GM12865 (cell line): ENCODE measurements around the gene LMOD1.
A peak's percentile ranks its signal among the peaks of the same experiment; 100 is the strongest.

Source experiments
- DNase-seq: peaks from one replicate; pipeline ENCODE4 v3.0.0; 2010; ENCODE audit warnings: low read depth
- H3K4me3 ChIP-seq: 2 replicates; pipeline ENCODE4 v1.5.1; 2011; ENCODE audit warnings: mild to moderate bottlenecking, low read depth, low read length, control low read depth
- TF ChIP-seq, protein P1 (sequence below): IDR thresholded peaks from 2 replicates; pipeline ENCODE4 v1.5.1; 2011; ENCODE audit warnings: low read length, control low read depth, low read depth, inconsistent platforms; ENCODE audit not compliant: insufficient read depth; ENCODE audit errors: missing control alignments

LMOD1 gene

DNA sequence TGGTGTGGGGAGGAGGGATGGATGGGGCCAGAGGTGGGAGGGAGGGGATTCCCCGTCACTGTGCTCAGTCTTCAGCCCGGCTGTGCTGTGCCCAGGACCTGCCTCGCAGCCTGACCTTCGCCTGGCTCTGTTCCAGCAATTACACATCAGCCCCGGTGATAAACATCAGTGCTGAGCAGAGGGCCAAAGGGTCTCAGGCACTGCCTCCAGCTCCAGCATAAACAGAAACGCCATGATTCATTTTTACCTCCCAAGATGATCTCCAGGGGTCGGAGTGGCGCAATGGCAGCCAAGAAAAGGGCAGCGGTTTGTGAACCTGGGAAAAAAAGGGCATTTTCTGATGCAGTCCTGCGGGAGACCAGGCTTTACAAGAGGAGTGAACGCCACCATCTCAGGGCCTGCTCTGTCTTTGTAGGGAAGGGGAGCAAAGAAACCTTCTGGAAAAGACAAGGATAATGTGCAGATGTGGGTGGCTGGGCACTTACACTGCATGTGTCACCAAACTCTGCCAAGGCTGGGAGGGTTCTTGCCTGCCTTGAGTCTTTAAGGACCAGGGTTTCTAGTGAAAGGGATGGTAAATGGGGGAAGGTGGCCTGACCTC is 29.6 kb downstream of the LMOD1 start:
- no peak overlapping the region for H3K4me3 ChIP-seq
- TF ChIP-seq, protein P1, sequence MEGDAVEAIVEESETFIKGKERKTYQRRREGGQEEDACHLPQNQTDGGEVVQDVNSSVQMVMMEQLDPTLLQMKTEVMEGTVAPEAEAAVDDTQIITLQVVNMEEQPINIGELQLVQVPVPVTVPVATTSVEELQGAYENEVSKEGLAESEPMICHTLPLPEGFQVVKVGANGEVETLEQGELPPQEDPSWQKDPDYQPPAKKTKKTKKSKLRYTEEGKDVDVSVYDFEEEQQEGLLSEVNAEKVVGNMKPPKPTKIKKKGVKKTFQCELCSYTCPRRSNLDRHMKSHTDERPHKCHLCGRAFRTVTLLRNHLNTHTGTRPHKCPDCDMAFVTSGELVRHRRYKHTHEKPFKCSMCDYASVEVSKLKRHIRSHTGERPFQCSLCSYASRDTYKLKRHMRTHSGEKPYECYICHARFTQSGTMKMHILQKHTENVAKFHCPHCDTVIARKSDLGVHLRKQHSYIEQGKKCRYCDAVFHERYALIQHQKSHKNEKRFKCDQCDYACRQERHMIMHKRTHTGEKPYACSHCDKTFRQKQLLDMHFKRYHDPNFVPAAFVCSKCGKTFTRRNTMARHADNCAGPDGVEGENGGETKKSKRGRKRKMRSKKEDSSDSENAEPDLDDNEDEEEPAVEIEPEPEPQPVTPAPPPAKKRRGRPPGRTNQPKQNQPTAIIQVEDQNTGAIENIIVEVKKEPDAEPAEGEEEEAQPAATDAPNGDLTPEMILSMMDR: no peak
- peak; percentile 21 for DNase-seq

DNA sequence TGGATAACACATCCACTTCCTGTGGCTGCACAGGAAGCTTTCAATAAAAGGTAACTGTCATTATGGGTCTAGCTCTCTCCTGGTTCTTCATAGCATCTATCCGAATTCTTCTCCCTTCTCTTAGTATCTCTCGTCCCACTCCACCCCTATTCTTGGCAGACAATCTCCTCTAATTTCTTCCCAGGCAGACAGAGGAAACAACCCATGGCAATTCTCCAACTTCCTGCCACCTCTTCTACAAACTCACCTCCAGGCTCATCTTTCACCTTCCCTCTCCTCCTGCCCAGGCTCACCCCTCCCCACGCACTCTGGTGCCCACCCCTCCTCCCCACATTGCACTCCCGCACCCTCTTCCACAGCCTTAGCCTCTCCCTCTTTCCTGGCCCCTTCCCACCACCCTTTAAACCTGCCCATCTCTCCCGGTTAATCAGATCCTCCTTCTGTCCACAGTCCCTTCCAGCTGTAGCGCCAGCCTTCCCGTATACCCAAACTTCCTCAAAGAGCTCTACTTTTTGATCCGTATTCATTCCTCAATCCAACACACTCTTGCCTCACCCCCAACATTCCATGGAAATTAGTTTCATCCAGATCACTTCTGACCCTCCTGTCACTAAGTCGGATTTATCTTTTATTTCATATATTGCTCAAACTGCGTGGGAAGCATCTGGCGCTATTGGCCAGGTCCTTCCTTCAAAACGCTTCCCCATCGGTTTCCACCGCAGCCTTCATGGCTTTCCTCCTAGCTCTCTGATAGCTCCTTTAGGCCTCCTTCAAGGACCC is 31.7 kb downstream of the LMOD1 start:
- TF ChIP-seq, protein P1: no peak
- H3K4me3 ChIP-seq: no peak overlapping the region
- DNase-seq: no peak

DNA sequence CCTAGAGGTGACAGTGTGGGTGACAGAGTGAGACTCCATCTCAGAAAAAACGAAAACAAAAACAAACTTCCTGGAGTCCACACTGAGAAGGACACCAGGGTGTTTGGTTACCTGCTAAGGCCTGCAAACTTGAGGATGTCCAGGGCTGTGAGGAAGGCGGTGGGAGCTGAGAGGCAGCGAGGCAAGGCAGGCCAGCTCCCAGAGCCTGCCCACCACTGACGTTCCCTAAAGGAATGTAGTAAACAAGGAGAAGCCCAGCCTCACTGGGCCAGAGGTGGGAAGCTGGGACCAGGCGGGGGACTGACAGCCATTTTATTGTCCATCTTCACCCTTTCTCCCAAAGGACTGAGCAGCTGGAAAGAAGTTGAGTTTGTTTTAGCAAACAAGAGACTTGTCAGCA is 33.5 kb downstream of the LMOD1 start:
- no peak overlapping the region for H3K4me3 ChIP-seq
- DNase-seq: no peak
- TF ChIP-seq, protein P1: no peak

DNA sequence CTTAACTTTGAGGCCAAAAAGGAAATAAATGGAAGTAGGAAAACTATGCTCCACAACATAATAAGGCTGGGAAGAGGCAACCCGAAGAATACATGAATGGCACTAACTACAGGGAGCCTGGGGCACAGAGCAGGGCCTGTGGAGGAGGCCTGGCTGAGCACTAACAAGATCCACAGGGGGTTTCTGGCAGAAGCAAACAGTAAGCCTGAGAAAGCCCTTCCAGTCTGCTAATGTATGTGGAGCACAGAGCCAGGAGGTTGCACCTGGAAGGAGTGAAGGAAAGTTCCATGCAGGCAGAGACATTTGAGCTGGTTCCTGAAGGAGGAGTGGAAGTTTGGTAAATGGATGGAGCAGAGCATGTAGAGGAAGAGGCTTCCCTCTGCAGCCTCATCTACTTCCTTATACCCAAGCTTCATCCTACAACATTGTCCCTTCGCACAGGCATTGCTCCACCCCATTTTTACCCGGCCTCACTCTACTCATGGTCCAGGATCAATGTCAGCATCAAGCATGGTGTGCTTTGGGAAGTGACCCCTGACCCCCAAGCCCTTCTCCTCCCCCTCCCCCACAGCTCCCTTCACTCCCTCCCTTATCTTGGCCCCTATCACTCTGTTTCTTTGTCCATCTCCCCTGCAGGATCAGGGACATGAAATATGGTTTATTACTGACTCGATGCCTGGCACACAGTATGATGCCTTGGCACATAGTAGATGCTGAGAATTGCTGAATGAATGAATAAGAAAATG is 34.3 kb downstream of the LMOD1 start:
- TF ChIP-seq, protein P1: no peak
- H3K4me3 ChIP-seq: no peak overlapping the region
- DNase-seq: no peak

DNA sequence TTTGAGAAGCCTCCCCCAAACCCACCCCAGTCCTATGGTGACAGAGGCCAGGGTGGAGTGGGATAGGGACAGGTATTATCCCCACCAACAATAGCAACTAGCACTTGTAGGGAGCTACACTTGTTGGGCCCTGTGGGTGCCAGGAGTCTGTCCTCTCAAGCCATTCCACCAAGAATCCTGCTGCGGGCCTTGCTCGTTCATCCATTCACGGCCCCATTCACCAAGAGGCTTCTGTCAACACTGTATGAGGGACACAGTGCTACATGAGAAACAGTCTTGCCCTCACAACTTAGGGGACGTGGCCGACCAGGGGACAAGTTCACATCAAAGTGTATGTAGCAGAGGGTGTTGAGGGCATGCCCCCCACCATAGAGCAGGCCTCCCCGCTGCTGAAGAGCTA is 38.7 kb downstream of the LMOD1 start:
- no peak overlapping the region for H3K4me3 ChIP-seq
- DNase-seq: no peak
- TF ChIP-seq, protein P1: no peak

DNA sequence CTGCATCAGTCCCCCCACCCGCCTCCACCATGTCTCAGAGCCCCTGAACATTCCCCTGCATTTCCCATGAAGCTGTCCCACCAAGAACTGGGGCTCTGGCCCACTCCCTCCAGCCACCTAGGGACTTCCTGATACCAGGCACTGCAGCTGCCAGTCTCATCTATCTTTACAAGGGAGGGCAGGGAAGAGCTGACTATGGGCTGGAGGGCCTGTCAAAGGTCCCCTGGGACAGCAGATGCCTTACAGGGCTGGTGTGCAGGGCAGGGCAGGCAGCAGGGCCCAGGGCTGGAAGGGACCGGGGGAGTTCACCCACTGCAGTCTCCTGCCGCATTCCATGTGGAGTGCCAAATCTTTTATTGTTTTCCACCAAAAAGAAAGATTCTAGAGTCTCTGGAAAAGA is 40.0 kb downstream of the LMOD1 start:
- no peak overlapping the region for H3K4me3 ChIP-seq
- no peak for DNase-seq
- TF ChIP-seq, protein P1: no peak
